NCI-H2227 (cell line): ENCODE data around the gene CCSER2.
A peak's percentile ranks its signal among the peaks of the same experiment; 100 is the strongest.
"Not testable (repeated sequence)": the region's sequence is repeated elsewhere in the genome, so short reads cannot be mapped to it uniquely, and the experiment has no call there.

Source experiments
- DNase-seq: peaks from one replicate; lab custom pipeline; 2025; ENCODE audit not compliant: unreplicated experiment; lab: John Stamatoyannopoulos, UW

The CCSER2 gene

GRCh38 chr10:84511709-84512285 lies 183.4 kb downstream of the CCSER2 start:
- DNase-seq: no peak

- DNase-seq: no peak
Observed at GRCh38 chr10:84517554-84517953, 189.2 kb downstream of the CCSER2 start.

- DNase-seq: no peak
Observed at GRCh38 chr10:84519235-84519634, 190.8 kb downstream of the CCSER2 start.

GRCh38 chr10:84521013-84521412 lies 192.6 kb downstream of the CCSER2 start:
- DNase-seq: no peak

GRCh38 chr10:84521468-84521867 lies 193.1 kb downstream of the CCSER2 start:
- no peak for DNase-seq

GRCh38 chr10:84522612-84523462 lies 194.4 kb downstream of the CCSER2 start:
- DNase-seq: no peak

GRCh38 chr10:84523526-84523925 lies 195.1 kb downstream of the CCSER2 start:
- peak; percentile 49 for DNase-seq

GRCh38 chr10:84524435-84524834 lies 196.0 kb downstream of the CCSER2 start:
- no peak for DNase-seq

GRCh38 chr10:84525120-84525806 lies 196.9 kb downstream of the CCSER2 start:
- no peak for DNase-seq

GRCh38 chr10:84525807-84526182 lies 197.4 kb downstream of the CCSER2 start:
- DNase-seq: not testable (repeated sequence)

- DNase-seq: not testable (repeated sequence)
Observed at GRCh38 chr10:84527386-84527785, 199.0 kb downstream of the CCSER2 start.

GRCh38 chr10:84528526-84528925 lies 200.1 kb downstream of the CCSER2 start:
- not testable (repeated sequence) for DNase-seq

GRCh38 chr10:84530724-84531325 lies 202.4 kb downstream of the CCSER2 start:
- no peak for DNase-seq

- no peak for DNase-seq
Observed at GRCh38 chr10:84531396-84531795, 203.0 kb downstream of the CCSER2 start.

- DNase-seq: no peak
Observed at GRCh38 chr10:84534168-84534567, 205.8 kb downstream of the CCSER2 start.

- peak; percentile 74 for DNase-seq
Observed at GRCh38 chr10:84537447-84537931, 209.1 kb downstream of the CCSER2 start.

- no peak for DNase-seq
Observed at GRCh38 chr10:84538036-84538435, 209.6 kb downstream of the CCSER2 start.

GRCh38 chr10:84539216-84539615 lies 210.8 kb downstream of the CCSER2 start:
- no peak for DNase-seq

- no peak for DNase-seq
Observed at GRCh38 chr10:84540022-84540616, 211.7 kb downstream of the CCSER2 start.

- peak; percentile 55 for DNase-seq
Observed at GRCh38 chr10:84540617-84541288, 212.4 kb downstream of the CCSER2 start.

- no peak for DNase-seq
Observed at GRCh38 chr10:84541289-84541637, 212.9 kb downstream of the CCSER2 start.
